Activated naive CD4-positive, alpha-beta T cell treated with anti-CD3 and anti-CD28 coated beads, Interleukin-2, amount 50 U/mL, for 72 hours (primary cell): ENCODE results near the gene GAST. TPM values are rescaled to one million over a fixed set of nuclear protein-coding genes. Genes with fewer than 3 reads are reported as not detected.

ENCODE experiments used
- ATAC-seq, 2 donors: fragments of 150-1000 bp; cut with Tn5 transposase; 2 replicates each; pipeline ENCODE4 v1.10.0; 2021; ENCODE audit warnings: mild to moderate bottlenecking in 2 of 2, moderate library complexity in 2 of 2
- DNase-seq, 2 donors: peaks; one replicate each; pipeline ENCODE4 v3.0.0; 2021 to 2022; ENCODE audit warnings: low spot score in 2 of 2
- H3K27ac Mint-ChIP-seq, 2 donors: one replicate each; pipeline ENCODE4 v1.8.0; 2022; ENCODE audit warnings: mild to moderate bottlenecking in 2 of 2, mixed read lengths in 2 of 2
- H3K36me3 Mint-ChIP-seq, 2 donors: one replicate each; pipeline ENCODE4 v1.8.0; 2022; ENCODE audit warnings: mixed read lengths in 2 of 2
- H3K9me3 Mint-ChIP-seq, 2 donors: one replicate each; pipeline ENCODE4 v1.8.0; 2022; ENCODE audit warnings: mixed read lengths in 2 of 2
- total RNA-seq, 2 donors: library from RNA; stranded (reverse); gene quantifications; one replicate each; pipeline ENCODE4 v1.2.3, GENCODE V29; 2022

GAST gene
- total RNA-seq, 2 donors from 2014 or later, result not detected

DNA sequence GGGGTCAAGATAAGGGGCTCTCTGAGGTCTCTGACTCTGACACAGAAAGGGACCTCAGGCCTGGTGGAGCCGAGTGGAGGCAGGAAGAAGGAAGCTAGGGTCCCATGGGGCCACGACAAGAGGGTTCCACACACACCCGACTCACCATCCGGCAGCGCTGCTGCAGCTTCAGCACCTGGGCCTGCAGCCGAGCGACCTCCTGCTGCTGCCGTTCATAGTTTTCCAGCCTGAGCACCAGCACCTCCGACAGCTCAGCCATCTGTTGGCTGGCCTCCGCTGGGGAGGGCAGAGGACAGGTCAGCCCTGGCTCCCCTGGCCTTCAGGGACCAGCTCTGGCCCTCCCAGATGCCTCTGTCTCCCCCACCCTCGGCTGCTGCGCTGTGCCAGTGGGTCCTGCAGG lies 15.9 kb downstream of the GAST start:
- H3K36me3 Mint-ChIP-seq, result no peaks in the 10 kb centered on the region
- ATAC-seq, result no peak
- no peak for DNase-seq
- H3K9me3 Mint-ChIP-seq, result no peaks in the 10 kb centered on the region
- no peak overlapping the region for H3K27ac Mint-ChIP-seq

- Mint-ChIP-seq H3K36me3 (no peaks in the 10 kb centered on the region), H3K27ac (no peak overlapping the region), H3K9me3 (no peaks in the 10 kb centered on the region)
- ATAC-seq, result no peak
- no peak for DNase-seq
Measured at GRCh38 chr17:41730479-41730878, 18.3 kb downstream of the GAST start.

- DNase-seq, result no peak
- no peak overlapping the region for H3K27ac Mint-ChIP-seq
- no peaks in the 10 kb centered on the region for H3K36me3 Mint-ChIP-seq
- no peak for ATAC-seq
- H3K9me3 Mint-ChIP-seq, result no peaks in the 10 kb centered on the region
Measured at GRCh38 chr17:41731836-41732235, 19.7 kb downstream of the GAST start.

DNA sequence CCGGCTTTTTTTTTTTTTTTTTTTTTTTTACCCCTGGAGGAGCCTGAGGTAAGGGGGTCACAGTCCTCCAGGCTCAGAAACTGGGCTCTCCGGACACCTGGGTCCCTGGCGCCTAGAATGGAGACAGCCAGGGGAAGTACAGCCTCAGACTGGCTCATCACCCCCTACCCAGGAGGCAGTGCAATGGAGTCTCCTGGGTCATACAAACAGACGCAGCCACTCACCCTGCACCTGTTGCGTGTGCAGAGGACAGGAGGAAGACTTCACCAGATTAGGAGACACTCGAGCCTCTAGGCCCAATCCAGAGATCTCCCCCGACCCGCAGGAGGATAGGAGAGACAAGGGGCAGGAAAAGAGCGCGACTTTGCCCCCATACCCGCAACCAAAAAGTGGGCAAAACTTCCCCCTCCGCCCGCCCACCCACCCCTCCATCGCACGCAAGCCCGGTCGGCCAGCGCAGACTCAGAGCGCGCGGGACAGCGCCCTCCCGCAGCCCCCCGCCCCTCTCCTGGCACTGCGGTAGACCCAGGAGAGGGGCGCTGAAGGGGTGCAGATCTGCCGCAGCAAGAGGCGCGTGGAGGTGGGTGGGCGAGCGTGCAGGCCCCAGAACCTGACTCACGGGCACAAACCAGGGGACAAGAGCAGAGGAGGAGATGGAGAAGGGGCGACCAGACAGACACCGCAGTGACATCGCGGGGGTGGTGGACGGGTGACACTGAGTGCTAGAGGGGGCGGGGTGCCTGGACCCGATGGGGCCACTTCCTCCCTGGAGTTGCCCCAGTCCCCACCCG lies 21.4 kb downstream of the GAST start:
- H3K27ac Mint-ChIP-seq, result no peak overlapping the region
- no peaks in the 10 kb centered on the region for H3K36me3 Mint-ChIP-seq
- no peak for DNase-seq
- no peak for ATAC-seq
- H3K9me3 Mint-ChIP-seq, result no peaks in the 10 kb centered on the region

- DNase-seq, result peak in 1 of 2 donors; percentile 35
- Mint-ChIP-seq H3K36me3 (no peaks in the 10 kb centered on the region), H3K27ac (no peak within 1 kb of the TSS), H3K9me3 (no peaks in the 10 kb centered on the region)
- peak in 1 of 2 donors; percentile 18 for ATAC-seq
Measured at GRCh38 chr17:41734139-41734948, 22.2 kb downstream of the GAST start, which contains the start of gene HAP1. TSS of gene HAP1 (minus strand) at chr17:41734643. CDS start at chr17:41734634, 9 bp downstream.

DNA sequence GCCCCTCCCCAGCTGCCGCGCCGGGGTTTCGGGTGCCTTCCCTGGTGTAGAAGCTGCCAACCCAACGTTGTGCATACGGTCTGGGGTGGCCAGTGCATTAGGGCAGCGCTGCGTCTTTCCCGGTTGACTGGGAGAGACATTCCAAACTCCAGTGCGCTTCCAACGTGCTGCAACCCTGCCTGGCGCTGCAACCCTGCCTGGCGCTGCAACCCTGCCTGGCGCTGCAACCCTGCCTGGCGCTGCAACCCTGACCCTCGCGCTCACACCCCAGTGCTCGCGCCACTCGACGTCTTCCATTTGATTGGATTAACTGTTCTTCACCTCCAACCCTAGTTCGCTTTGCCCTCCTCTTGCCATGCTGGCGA lies 22.8 kb downstream of the GAST start:
- Mint-ChIP-seq H3K9me3 (no peaks in the 10 kb centered on the region), H3K27ac (no peak overlapping the region), H3K36me3 (no peaks in the 10 kb centered on the region)
- ATAC-seq (no peak), DNase-seq (no peak)

- Mint-ChIP-seq H3K9me3 (no peaks in the 10 kb centered on the region), H3K27ac (no peak overlapping the region), H3K36me3 (no peaks in the 10 kb centered on the region)
- DNase-seq (no peak), ATAC-seq (no peak)
Measured at GRCh38 chr17:41735744-41736143, 23.6 kb downstream of the GAST start.

DNA sequence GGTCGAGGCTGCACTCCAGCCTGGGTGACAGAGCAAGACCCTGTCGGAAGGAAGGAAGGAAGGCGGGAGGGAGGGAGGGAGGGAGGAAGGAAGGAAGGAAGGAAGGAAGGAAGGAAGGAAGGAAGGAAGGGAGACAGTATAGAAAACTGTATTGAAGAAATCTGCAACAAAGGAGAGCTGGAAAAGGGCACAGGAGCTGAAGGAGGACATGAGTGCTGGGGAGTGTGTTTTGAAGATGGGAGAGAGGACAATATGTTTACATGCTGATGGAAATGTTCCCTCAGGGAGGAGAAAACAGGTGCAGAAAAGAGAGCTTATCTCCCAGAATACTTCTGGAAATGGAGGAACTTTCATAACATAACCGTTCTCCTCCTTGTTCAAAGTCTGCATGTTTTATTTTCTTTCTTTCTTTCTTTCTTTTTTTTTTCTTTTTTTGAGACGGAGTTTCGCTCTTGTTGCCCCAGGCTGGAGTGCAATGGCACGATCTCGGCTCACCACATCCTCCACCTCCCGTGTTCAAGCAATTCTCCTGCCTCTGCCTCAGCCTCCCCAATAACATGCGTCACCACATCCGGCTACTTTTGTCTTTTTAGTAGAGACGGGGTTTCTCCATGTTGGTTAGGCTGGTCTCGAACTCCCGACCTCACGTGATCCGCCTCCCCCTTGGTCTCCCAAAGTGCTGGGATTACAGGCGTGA lies 25.0 kb downstream of the GAST start:
- Mint-ChIP-seq H3K36me3 (no peaks in the 10 kb centered on the region), H3K9me3 (no peaks in the 10 kb centered on the region), H3K27ac (no peak overlapping the region)
- DNase-seq (no peak), ATAC-seq (no peak)

DNA sequence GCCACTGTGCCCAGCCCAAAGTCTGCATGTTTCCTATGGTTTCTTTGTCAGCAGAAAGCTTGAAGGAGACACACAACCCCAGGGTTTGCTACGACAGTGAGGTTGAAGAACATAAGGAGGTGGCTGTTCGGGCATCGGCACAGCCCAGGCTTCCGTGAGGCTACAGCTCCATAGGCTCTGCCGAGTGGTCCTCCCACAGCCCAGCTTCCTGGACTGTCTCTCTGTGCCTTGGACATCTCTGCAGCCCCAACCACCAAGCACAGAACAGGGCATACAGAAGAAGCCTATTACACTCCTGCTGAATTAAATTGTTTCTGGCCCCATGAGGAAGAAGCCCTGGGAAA lies 25.5 kb downstream of the GAST start:
- H3K27ac Mint-ChIP-seq, result no peak overlapping the region

DNA sequence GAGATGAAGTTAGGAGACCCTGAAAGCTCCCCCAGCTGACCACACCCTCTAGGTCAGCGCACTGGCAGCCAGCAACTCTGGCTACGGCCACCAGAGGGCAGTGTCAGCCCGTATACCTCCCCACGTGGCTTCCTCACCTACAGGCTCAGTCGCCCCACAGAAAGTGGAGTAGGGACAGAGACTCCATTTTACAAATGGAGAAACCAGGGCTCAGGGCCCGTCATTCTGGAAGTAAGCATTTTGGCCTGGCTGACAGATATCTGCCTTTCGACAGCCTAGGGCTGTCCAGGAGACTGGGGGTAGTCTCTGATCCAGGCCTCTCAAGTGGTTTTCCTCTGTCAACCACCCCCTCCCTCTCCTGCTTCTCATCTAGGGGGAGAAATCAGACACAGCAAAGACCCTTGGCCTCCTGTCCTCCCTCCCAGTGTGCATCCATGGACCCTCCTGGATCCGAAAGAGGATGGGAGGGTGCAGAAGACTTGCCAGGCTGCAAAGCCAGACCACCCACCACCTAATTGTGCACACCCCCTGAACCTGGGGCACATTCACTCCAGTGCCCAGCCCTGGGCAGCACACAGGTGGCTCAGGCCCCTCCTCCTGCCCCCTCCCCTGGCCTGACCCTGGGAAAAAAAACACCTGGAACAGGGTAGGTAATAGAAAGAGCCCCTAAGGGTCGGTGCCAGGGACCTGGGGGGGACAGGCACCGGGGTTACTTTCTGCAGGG lies 26.1 kb downstream of the GAST start:
- DNase-seq, result peak; percentile 82
- Mint-ChIP-seq H3K27ac (peak overlapping the region in 1 of 2 donors; percentile 85), H3K36me3 (no peaks in the 10 kb centered on the region), H3K9me3 (no peaks in the 10 kb centered on the region)
- ATAC-seq, result peak; percentile 94 to 96

More for the DNA sequence above, 25.5 kb downstream of the GAST start:
- no peaks in the 10 kb centered on the region for H3K36me3 Mint-ChIP-seq
- no peak for DNase-seq
- ATAC-seq, result peak; percentile 2 to 27
- H3K9me3 Mint-ChIP-seq, result no peaks in the 10 kb centered on the region

- no peak for DNase-seq
- Mint-ChIP-seq H3K9me3 (no peaks in the 10 kb centered on the region), H3K27ac (peak overlapping the region in 1 of 2 donors; percentile 85), H3K36me3 (no peaks in the 10 kb centered on the region)
- no peak for ATAC-seq
Measured at GRCh38 chr17:41738801-41739112, 26.6 kb downstream of the GAST start.

DNA sequence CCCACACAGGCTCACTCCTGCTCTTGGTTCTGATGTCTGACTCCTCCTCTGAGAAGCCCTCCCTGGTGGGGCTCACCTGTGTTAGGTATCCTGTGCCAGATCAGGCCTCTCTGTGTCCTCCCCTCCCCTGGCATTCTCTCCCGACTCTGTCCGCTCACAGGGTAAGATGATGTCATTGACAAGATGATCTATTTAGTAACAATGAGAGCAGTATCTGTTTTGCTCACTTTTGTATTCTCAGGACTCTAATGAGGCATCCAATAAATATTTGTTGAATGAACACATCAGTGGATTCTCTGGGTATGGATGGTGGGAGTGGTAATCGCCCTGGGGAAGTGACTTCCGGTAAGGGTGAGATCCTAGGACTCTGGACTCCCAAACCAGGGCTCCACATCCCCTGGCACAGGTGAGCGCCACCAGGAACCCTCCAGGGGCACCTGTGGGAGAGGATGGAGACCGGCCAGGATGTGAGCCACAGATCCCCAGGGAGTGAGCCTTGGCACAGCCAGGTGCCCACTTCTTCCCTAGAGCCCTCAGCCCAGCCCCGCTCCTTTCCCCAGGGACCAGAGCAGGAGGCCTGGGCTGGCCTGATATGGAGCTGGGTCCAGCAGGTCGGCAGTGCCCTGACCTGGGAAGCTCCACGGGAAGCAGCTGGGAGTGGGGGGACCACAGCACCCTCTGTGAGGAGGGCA lies 27.7 kb downstream of the GAST start:
- ATAC-seq (no peak), DNase-seq (no peak)
- Mint-ChIP-seq H3K36me3 (no peaks in the 10 kb centered on the region), H3K27ac (no peak overlapping the region), H3K9me3 (no peaks in the 10 kb centered on the region)

DNA sequence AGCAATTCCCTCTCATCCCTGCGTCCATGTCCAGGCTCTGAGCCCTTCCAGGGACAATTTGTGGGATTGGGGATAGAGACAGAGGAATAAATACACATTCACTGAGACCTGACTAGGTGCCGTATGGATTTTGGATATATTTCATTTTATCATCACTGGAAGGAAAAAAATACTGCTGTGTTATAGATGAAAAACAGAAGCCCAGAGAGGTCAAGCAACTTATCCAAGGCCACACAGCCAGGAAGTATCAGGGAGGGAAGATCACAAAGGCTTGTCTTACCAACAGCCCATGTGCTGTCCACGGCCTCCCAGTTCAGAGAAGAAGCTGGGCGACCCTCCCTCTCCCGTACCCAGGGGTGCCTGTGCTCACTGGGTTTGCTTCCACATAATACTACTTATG lies 28.4 kb downstream of the GAST start:
- Mint-ChIP-seq H3K9me3 (no peaks in the 10 kb centered on the region), H3K36me3 (no peaks in the 10 kb centered on the region), H3K27ac (no peak overlapping the region)
- no peak for DNase-seq
- no peak for ATAC-seq

GRCh38 chr17:41741709-41742108 lies 29.6 kb downstream of the GAST start:
- no peak for ATAC-seq

DNA sequence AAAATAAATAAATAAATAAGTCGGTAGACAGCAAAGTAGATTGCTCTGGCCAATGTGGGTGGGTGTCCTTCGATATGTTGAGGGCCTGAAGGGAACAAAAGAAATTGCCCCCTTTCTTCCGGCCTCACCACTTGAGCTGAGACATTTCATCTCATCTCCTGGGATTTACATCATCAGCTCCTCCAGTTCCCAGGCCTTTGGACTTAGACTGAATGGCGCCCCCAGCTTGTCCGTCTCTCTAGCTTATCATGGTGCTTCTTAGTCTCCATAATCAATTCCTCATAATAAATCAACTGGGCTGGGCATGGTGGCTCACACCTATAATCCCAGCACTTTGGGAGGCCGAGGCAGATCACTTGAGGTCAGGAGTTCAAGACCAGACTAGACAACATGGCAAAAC lies 36.1 kb downstream of the GAST start:
- ATAC-seq (no peak), DNase-seq (no peak)
- Mint-ChIP-seq H3K27ac (no peak overlapping the region), H3K9me3 (no peaks in the 10 kb centered on the region), H3K36me3 (no peaks in the 10 kb centered on the region)

More at GRCh38 chr17:41741709-41742108, 29.6 kb downstream of the GAST start:
- DNase-seq, result no peak
- no peak overlapping the region for H3K27ac Mint-ChIP-seq
- H3K9me3 Mint-ChIP-seq, result no peaks in the 10 kb centered on the region
- H3K36me3 Mint-ChIP-seq, result no peaks in the 10 kb centered on the region

DNA sequence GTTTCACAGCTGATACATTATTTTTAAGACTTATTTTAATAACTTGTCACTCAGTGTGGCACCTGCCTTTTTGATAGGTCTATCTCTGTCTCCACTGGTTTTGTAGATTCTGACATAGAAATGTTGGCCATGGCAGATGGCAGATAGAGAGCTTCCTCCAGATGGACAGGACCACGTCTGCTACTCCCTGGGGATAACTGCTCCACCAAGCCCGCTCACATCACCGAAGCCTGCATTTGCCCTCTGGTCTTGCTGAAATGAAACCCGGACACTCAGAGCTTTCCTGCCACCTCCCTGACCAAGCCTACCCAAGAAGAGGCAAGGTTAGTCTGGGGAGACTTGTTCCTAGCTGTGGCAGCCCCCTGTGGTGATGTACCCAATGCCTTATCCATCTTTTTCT lies 38.7 kb downstream of the GAST start:
- H3K27ac Mint-ChIP-seq, result no peak overlapping the region
- ATAC-seq (no peak), DNase-seq (no peak)
- no peaks in the 10 kb centered on the region for H3K9me3 Mint-ChIP-seq
- H3K36me3 Mint-ChIP-seq, result no peaks in the 10 kb centered on the region
